Type B pancreatic cell (in vitro differentiated cells): ENCODE results near the gene PPP3CA. TPM values are rescaled to one million over a fixed set of nuclear protein-coding genes. Genes with fewer than 3 reads are reported as not detected.

Experiments
- DNase-seq: peaks from one replicate; pipeline ENCODE4 v3.0.0; 2021; ENCODE audit warnings: mixed read lengths; ENCODE audit not compliant: unreplicated experiment; ENCODE audit errors: extremely low spot score
- H3K27ac Mint-ChIP-seq: 2 replicates; pipeline ENCODE4 v1.8.0; 2021; ENCODE audit warnings: mild to moderate bottlenecking, mixed read lengths
- H3K27me3 Mint-ChIP-seq: 2 replicates; pipeline ENCODE4 v1.8.0; 2021; ENCODE audit warnings: mixed read lengths
- H3K36me3 Mint-ChIP-seq: 2 replicates; pipeline ENCODE4 v1.8.0; 2021; ENCODE audit warnings: mixed read lengths
- H3K4me1 Mint-ChIP-seq: one replicate; pipeline ENCODE4 v1.8.0; 2021; ENCODE audit warnings: mixed read lengths; ENCODE audit not compliant: unreplicated experiment
- H3K4me3 Mint-ChIP-seq: 2 replicates; pipeline ENCODE4 v1.8.0; 2021; ENCODE audit warnings: mild to moderate bottlenecking, mixed read lengths
- H3K9me3 Mint-ChIP-seq: 2 replicates; pipeline ENCODE4 v1.8.0; 2021; ENCODE audit warnings: mixed read lengths
- CTCF ChIP-seq: fragments of 200-600 bp; sonication (generic); conservative IDR thresholded peaks from 2 replicates; pipeline ENCODE4 v1.5.0; 2021; ENCODE audit warnings: antibody characterized with exemption, mild to moderate bottlenecking
- total RNA-seq: library from RNA; stranded (reverse); gene quantifications from 2 replicates; pipeline ENCODE4 v1.2.1, GENCODE V29; 2021; ENCODE audit warnings: low replicate concordance

PPP3CA gene
- total RNA-seq, 1 donor from 2014 or later: 35.4 TPM

GRCh38 chr4:101201421-101201820 is 145.9 kb downstream of the PPP3CA start:
- no peak overlapping the region for H3K27ac Mint-ChIP-seq
- no peaks in the 10 kb centered on the region for H3K36me3 Mint-ChIP-seq
- no peak overlapping the region for H3K4me3 Mint-ChIP-seq
- DNase-seq: no peak
- no peaks in the 10 kb centered on the region for H3K9me3 Mint-ChIP-seq
- TF ChIP-seq CTCF: no peak
- peaks cover 15% of the 10 kb centered on the region for H3K4me1 Mint-ChIP-seq
- H3K27me3 Mint-ChIP-seq: no peaks in the 10 kb centered on the region

GRCh38 chr4:101200561-101200960 is 146.8 kb downstream of the PPP3CA start:
- H3K27ac Mint-ChIP-seq: no peak overlapping the region
- no peak for TF ChIP-seq CTCF
- no peaks in the 10 kb centered on the region for H3K9me3 Mint-ChIP-seq
- no peaks in the 10 kb centered on the region for H3K36me3 Mint-ChIP-seq
- H3K27me3 Mint-ChIP-seq: no peaks in the 10 kb centered on the region
- DNase-seq: no peak
- H3K4me3 Mint-ChIP-seq: no peak overlapping the region
- peaks cover 15% of the 10 kb centered on the region for H3K4me1 Mint-ChIP-seq

- Mint-ChIP-seq H3K27me3 (no peaks in the 10 kb centered on the region), H3K4me3 (no peak overlapping the region), H3K27ac (no peak overlapping the region), H3K9me3 (no peaks in the 10 kb centered on the region), H3K36me3 (no peaks in the 10 kb centered on the region), H3K4me1 (peaks cover 15% of the 10 kb centered on the region)
- no peak for DNase-seq
- TF ChIP-seq CTCF: no peak
Observed at GRCh38 chr4:101199507-101200285, 147.6 kb downstream of the PPP3CA start.

- Mint-ChIP-seq H3K4me3 (no peak overlapping the region), H3K27ac (no peak overlapping the region), H3K27me3 (no peaks in the 10 kb centered on the region), H3K36me3 (no peaks in the 10 kb centered on the region), H3K4me1 (peaks cover 15% of the 10 kb centered on the region), H3K9me3 (no peaks in the 10 kb centered on the region)
- no peak for TF ChIP-seq CTCF
- no peak for DNase-seq
Observed at GRCh38 chr4:101198682-101199339, 148.5 kb downstream of the PPP3CA start.

- H3K4me1 Mint-ChIP-seq: peaks cover 18% of the 10 kb centered on the region
- H3K9me3 Mint-ChIP-seq: no peaks in the 10 kb centered on the region
- no peak for TF ChIP-seq CTCF
- H3K27me3 Mint-ChIP-seq: no peaks in the 10 kb centered on the region
- DNase-seq: no peak
- no peaks in the 10 kb centered on the region for H3K36me3 Mint-ChIP-seq
- H3K4me3 Mint-ChIP-seq: no peak overlapping the region
- no peak overlapping the region for H3K27ac Mint-ChIP-seq
Observed at GRCh38 chr4:101197350-101197749, 150.0 kb downstream of the PPP3CA start.
